GM12878 (cell line): ENCODE data around the gene TRH.
"Not testable (repeated sequence)": the region's sequence is repeated elsewhere in the genome, so short reads cannot be mapped to it uniquely, and the experiment has no call there.

Experiments used
- BHLHE40 ChIP-seq, 2 experiments: fragments of 450-650 bp in 1 of 2; IDR thresholded peaks; 2 replicates each; pipeline ENCODE4 v1.6.1; 2011 to 2017; ENCODE audit warnings: low read depth in 2 of 2, borderline replicate concordance in 1 of 2, improper control_type of control experiment in 1 of 2, low read length in 1 of 2, mild to moderate bottlenecking in 1 of 2
- CTCF ChIP-seq, 3 experiments: IDR thresholded peaks in 2 of 3; conservative IDR thresholded peaks in 1 of 3; 2 replicates each; pipeline ENCODE4 v1.5.1; 2011; ENCODE audit warnings: low read depth in 3 of 3, low read length in 3 of 3, mild to moderate bottlenecking in 3 of 3, control low read depth in 2 of 3, moderate library complexity in 2 of 3, inconsistent platforms in 1 of 3, mixed read lengths in 1 of 3; ENCODE audit not compliant: control insufficient read depth in 2 of 3, insufficient read depth in 1 of 3; ENCODE audit errors: extremely low read depth in 1 of 3
- EZH2 ChIP-seq: IDR thresholded peaks from 2 replicates; pipeline ENCODE4 v1.6.1; 2012; ENCODE audit warnings: low read depth, mild to moderate bottlenecking, control low read depth, inconsistent platforms, low read length, borderline replicate concordance; ENCODE audit not compliant: control insufficient read depth
- KDM1A ChIP-seq: fragments of 200-600 bp; sonication (generic); IDR thresholded peaks from 2 replicates; pipeline ENCODE4 v1.6.1; 2016; ENCODE audit warnings: borderline replicate concordance
- SREBF2 ChIP-seq: IDR thresholded peaks from 2 replicates; pipeline ENCODE4 v1.6.1; 2012; ENCODE audit warnings: mild to moderate bottlenecking, low read length
- ZBTB11 ChIP-seq: fragments of 450-650 bp; formaldehyde crosslinking; IDR thresholded peaks from 2 replicates; pipeline ENCODE4 v1.5.0; 2022; ENCODE audit warnings: mild to moderate bottlenecking, missing genetic modification characterization

- TF ChIP-seq CTCF (IDR thresholded peaks at IDR 0.05 in 2 of 3, conservative IDR thresholded peaks at IDR 0.05 in 1 of 3; ENCODE audit: control insufficient read depth in 2 of 3, extremely low read depth in 1 of 3, insufficient read depth in 1 of 3, low read depth in 3 of 3, low read length in 3 of 3): peak; percentile 30 to 38 (median 34); a peak in 5 of 6 replicates
- not testable (repeated sequence) for TF ChIP-seq KDM1A; ZBTB11 (CRISPR knock-in tag); SREBF2; EZH2; BHLHE40 (IDR thresholded peaks at IDR 0.05; ENCODE audit: borderline replicate concordance in 1 of 2, low read depth in 2 of 2, low read length in 1 of 2)
These were observed 51.8 kb downstream of the TRH start for GRCh38 chr3:130026146-130026829.
